NB4 (cell line): ENCODE data around the gene ARIH1.

Experiments used
- DNase-seq: peaks from one replicate; pipeline ENCODE4 v3.0.0; 2010; ENCODE audit warnings: low read depth
- H3K4me3 ChIP-seq: one replicate; pipeline ENCODE4 v1.5.1; 2011; ENCODE audit warnings: mild to moderate bottlenecking, low read depth, low read length, moderate library complexity
- CTCF ChIP-seq: IDR thresholded peaks from one replicate; pipeline ENCODE4 v1.5.1; 2012; ENCODE audit warnings: low read depth, low read length
- MAX ChIP-seq: IDR thresholded peaks from 2 replicates; pipeline ENCODE4 v1.6.1; 2011; ENCODE audit warnings: low read depth, low read length
- MYC ChIP-seq: IDR thresholded peaks from 2 replicates; pipeline ENCODE4 v1.6.1; 2011; ENCODE audit warnings: low read depth, low read length
- POLR2A ChIP-seq: IDR thresholded peaks from 2 replicates; pipeline ENCODE4 v1.6.1; 2011; ENCODE audit warnings: mild to moderate bottlenecking; ENCODE audit not compliant: insufficient read length; ENCODE audit errors: extremely low read depth

ARIH1 gene

DNA sequence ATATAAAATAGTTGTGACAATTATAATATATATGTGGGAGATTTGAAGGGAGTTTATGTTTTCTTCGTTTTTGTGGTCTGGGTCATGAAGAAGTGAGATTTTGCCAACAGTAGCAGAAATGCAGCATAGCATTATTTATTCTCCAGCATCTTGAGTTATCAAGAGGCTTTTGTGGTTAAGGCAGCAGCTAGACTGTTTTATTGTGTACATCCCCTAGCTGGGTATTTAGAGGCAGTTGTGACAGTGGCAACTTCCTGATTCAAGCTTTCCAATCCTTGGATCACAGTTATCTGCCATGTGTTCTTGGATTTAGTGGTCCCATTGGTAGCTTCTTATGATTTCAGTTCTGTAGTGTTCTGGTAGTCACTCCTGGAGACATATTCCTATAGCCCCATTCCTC lies 29.0 kb downstream of the ARIH1 start:
- TF ChIP-seq MYC (no peak), MAX (no peak)
- no peak overlapping the region for H3K4me3 ChIP-seq
- DNase-seq: peak; percentile 23

DNA sequence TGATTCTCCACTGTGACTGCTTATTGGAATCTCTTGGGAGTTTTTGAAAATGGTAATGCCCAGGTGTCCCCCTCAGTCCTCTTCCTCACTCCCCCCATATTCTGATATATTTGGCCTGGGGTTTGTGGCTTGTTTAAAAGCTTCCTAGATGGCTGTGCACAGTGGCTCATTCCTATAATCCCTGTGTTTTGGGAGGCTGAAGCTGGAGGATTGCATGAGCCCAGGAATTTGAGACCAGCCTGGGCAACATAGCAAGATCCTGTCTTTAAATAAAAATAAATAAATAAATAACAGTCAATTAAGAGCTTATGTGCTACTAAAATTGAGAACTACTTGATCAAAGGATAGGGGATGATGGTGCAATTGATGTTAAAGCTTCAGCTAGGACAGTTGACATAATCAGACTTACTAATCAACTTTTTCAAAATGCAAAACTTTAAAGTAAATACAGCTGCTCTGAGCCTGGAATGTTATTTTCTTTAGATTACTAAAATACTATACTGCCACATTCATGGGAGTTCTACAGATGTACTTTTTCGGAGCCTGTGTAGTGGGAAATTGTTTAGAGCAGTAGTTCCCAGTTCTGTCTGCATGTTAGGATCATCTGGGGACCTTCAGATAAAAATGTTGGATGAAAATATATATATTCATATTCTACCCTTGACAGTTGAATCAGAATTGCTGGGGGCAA lies 33.4 kb downstream of the ARIH1 start:
- no peak overlapping the region for H3K4me3 ChIP-seq
- TF ChIP-seq MYC (no peak), CTCF (no peak), MAX (no peak), POLR2A (no peak)

DNA sequence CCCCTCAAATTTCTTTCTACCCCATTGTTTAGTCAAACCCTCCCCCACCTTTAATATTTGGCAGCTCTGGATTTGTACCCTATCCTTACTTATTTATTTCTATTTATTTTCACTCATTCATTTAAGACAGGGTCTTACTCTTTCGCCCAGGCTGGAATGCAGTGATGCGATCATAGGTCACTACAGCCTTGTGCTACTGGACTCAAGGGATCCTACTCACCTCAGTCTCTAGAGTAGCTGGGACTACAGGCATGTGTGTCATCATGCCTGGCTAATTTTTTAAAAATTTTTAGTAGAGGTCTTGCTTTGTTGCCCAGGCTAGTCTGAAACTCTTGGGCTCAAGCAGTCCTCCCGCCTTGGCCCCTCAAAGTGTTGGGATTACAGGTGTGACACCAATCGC lies 35.4 kb downstream of the ARIH1 start:
- DNase-seq: no peak
- no peak for TF ChIP-seq MAX
- TF ChIP-seq MYC: no peak
- no peak for TF ChIP-seq POLR2A
- TF ChIP-seq CTCF: no peak
- H3K4me3 ChIP-seq: no peak overlapping the region

More for the DNA sequence above, 33.4 kb downstream of the ARIH1 start:
- DNase-seq: no peak

GRCh38 chr15:72511536-72511935 lies 37.4 kb downstream of the ARIH1 start:
- TF ChIP-seq MAX (no peak), CTCF (no peak), MYC (no peak), POLR2A (no peak)
- H3K4me3 ChIP-seq: no peak overlapping the region
- no peak for DNase-seq

- H3K4me3 ChIP-seq: no peak overlapping the region
- TF ChIP-seq MAX (no peak), CTCF (no peak), POLR2A (no peak), MYC (no peak)
- DNase-seq: no peak
Observed at GRCh38 chr15:72515591-72516389, 41.7 kb downstream of the ARIH1 start.

GRCh38 chr15:72516777-72517176 lies 42.6 kb downstream of the ARIH1 start:
- DNase-seq: peak; percentile 8
- H3K4me3 ChIP-seq: no peak overlapping the region
- TF ChIP-seq CTCF (no peak), POLR2A (no peak), MAX (no peak), MYC (no peak)
